Trophoblast cell (in vitro differentiated cells and primary cell): Measurements from ENCODE around the gene SMAD2.
A peak's percentile ranks its signal among the peaks of the same experiment; 100 is the strongest.

ENCODE experiments used
- DNase-seq, 2 donors: peaks; one replicate each; pipeline ENCODE4 v3.0.0-alpha.2; 2016
- H2AFZ ChIP-seq: 2 replicates; pipeline ENCODE4 v1.6.1; 2013; ENCODE audit warnings: low read length, moderate library complexity, mild to moderate bottlenecking; ENCODE audit not compliant: insufficient read depth, poor library complexity
- H2AK5ac ChIP-seq: 2 replicates; pipeline ENCODE4 v1.6.1; 2013; ENCODE audit warnings: mild to moderate bottlenecking, low read length
- H2BK120ac ChIP-seq: 2 replicates; pipeline ENCODE4 v1.6.1; 2013; ENCODE audit warnings: low read length, mild to moderate bottlenecking, moderate library complexity; ENCODE audit not compliant: insufficient read depth, poor library complexity
- H2BK12ac ChIP-seq: 2 replicates; pipeline ENCODE4 v1.6.1; 2013; ENCODE audit warnings: mild to moderate bottlenecking, low read length, moderate library complexity
- H2BK5ac ChIP-seq: 2 replicates; pipeline ENCODE4 v1.6.1; 2013; ENCODE audit warnings: low read length, low read depth, moderate library complexity, mild to moderate bottlenecking; ENCODE audit not compliant: poor library complexity
- H3K14ac ChIP-seq: 2 replicates; pipeline ENCODE4 v1.6.1; 2013; ENCODE audit warnings: mild to moderate bottlenecking, low read length
- H3K18ac ChIP-seq: 2 replicates; pipeline ENCODE4 v1.6.1; 2013; ENCODE audit warnings: mild to moderate bottlenecking, low read length
- H3K23ac ChIP-seq: 2 replicates; pipeline ENCODE4 v1.6.1; 2013; ENCODE audit warnings: low read length
- H3K27ac ChIP-seq: 2 replicates; pipeline ENCODE4 v1.5.1; 2013; ENCODE audit warnings: low read depth, mild to moderate bottlenecking, inconsistent platforms, low read length, moderate library complexity
- H3K27me3 ChIP-seq: 2 replicates; pipeline ENCODE4 v1.6.1; 2013; ENCODE audit warnings: inconsistent platforms, mild to moderate bottlenecking, low read length, moderate library complexity; ENCODE audit not compliant: insufficient read depth
- H3K36me3 ChIP-seq, 2 experiments: 1 replicate in 1 of 2; 2 replicates in 1 of 2; pipeline ENCODE4 v1.6.1; 2013; ENCODE audit warnings: low read length in 2 of 2, mild to moderate bottlenecking in 2 of 2, moderate library complexity in 1 of 2; ENCODE audit not compliant: insufficient read depth in 2 of 2, control insufficient read depth in 1 of 2
- H3K4ac ChIP-seq: 2 replicates; pipeline ENCODE4 v1.6.1; 2013; ENCODE audit warnings: low read depth, mild to moderate bottlenecking, low read length, moderate library complexity
- H3K4me1 ChIP-seq, 2 experiments: 1 replicate in 1 of 2; 2 replicates in 1 of 2; pipeline ENCODE4 v1.6.1; 2013; ENCODE audit warnings: low read length in 2 of 2, mild to moderate bottlenecking in 2 of 2, moderate library complexity in 1 of 2; ENCODE audit not compliant: insufficient read depth in 2 of 2, control insufficient read depth in 1 of 2
- H3K4me2 ChIP-seq: 2 replicates; pipeline ENCODE4 v1.6.1; 2013; ENCODE audit warnings: inconsistent platforms, mild to moderate bottlenecking, low read length, moderate library complexity
- H3K4me3 ChIP-seq: 2 replicates; pipeline ENCODE4 v1.5.1; 2013; ENCODE audit warnings: mild to moderate bottlenecking, low read depth, low read length, inconsistent platforms
- H3K79me1 ChIP-seq: one replicate; pipeline ENCODE4 v1.6.1; 2013; ENCODE audit warnings: low read length
- H3K79me2 ChIP-seq: 2 replicates; pipeline ENCODE4 v1.6.1; 2013; ENCODE audit warnings: low read length, mild to moderate bottlenecking; ENCODE audit not compliant: control insufficient read depth, insufficient read depth, poor library complexity
- H3K9ac ChIP-seq: 2 replicates; pipeline ENCODE4 v1.6.1; 2013; ENCODE audit warnings: mild to moderate bottlenecking, low read length
- H3K9me3 ChIP-seq: 2 replicates; pipeline ENCODE4 v1.6.1; 2013; ENCODE audit warnings: low read depth, mild to moderate bottlenecking, control low read depth, inconsistent platforms, low read length; ENCODE audit not compliant: insufficient read depth
- H4K12ac ChIP-seq: 2 replicates; pipeline ENCODE4 v1.6.1; 2013; ENCODE audit warnings: low read depth, mild to moderate bottlenecking, low read length, moderate library complexity
- H4K8ac ChIP-seq: 2 replicates; pipeline ENCODE4 v1.6.1; 2013; ENCODE audit warnings: low read depth, mild to moderate bottlenecking, low read length, moderate library complexity
- H4K91ac ChIP-seq: one replicate; pipeline ENCODE4 v1.6.1; 2013; ENCODE audit warnings: low read depth, mild to moderate bottlenecking, low read length, moderate library complexity
- WGBS: extraction: QIAGEN DNeasy Blood & Tissue Kit; methylation state at CpG from one replicate; pipeline ENCODE4 v1.1.7; 2013; ENCODE audit warnings: missing lambda C conversion rate; ENCODE audit not compliant: insufficient read length, insufficient coverage; ENCODE audit errors: extremely low coverage; 5-methylcytosine and 5-hydroxymethylcytosine counted together

SMAD2 gene

GRCh38 chr18:47903809-47904208 is 26.6 kb downstream of the SMAD2 start:
- H3K23ac ChIP-seq: no peak overlapping the region
- no peak overlapping the region for H2AK5ac ChIP-seq
- no peak overlapping the region for H3K14ac ChIP-seq
- no peak overlapping the region for H3K9ac ChIP-seq
- peak overlapping the region; percentile 98 for H3K4ac ChIP-seq
- no CpG with 5 or more reads among the region's 2 CpGs for WGBS
- no peak overlapping the region for H4K12ac ChIP-seq
- H3K27ac ChIP-seq: no peak overlapping the region
- no peak overlapping the region for H2AFZ ChIP-seq
- no peak for DNase-seq
- peaks cover 5% of the 10 kb centered on the region for H3K79me1 ChIP-seq
- no peak overlapping the region for H3K4me3 ChIP-seq
- H3K9me3 ChIP-seq: peaks cover 1% of the 10 kb centered on the region
- H3K4me2 ChIP-seq: no peak overlapping the region
- H3K27me3 ChIP-seq: no peaks in the 10 kb centered on the region
- peak overlapping the region; percentile 67 for H3K18ac ChIP-seq
- peaks cover 6 to 12% of the 10 kb centered on the region in 2 experiments for H3K4me1 ChIP-seq
- peak overlapping the region; percentile 15 for H2BK12ac ChIP-seq
- H3K79me2 ChIP-seq: peaks cover 15% of the 10 kb centered on the region
- peaks cover 0 to 2% of the 10 kb centered on the region in 2 experiments for H3K36me3 ChIP-seq
- H4K8ac ChIP-seq: no peak overlapping the region
- no peak overlapping the region for H4K91ac ChIP-seq
- H2BK5ac ChIP-seq: no peak overlapping the region
- no peak overlapping the region for H2BK120ac ChIP-seq

- no CpG with 5 or more reads among the region's 7 CpGs for WGBS
- peaks cover 0 to 2% of the 10 kb centered on the region in 2 experiments for H3K36me3 ChIP-seq
- H2AK5ac ChIP-seq: no peak overlapping the region
- no peak overlapping the region for H3K9ac ChIP-seq
- peak overlapping the region; percentile 86 for H2BK120ac ChIP-seq
- no peak overlapping the region for H3K14ac ChIP-seq
- H4K8ac ChIP-seq: peak overlapping the region; percentile 65
- peaks cover 1% of the 10 kb centered on the region for H3K9me3 ChIP-seq
- no peak overlapping the region for H3K23ac ChIP-seq
- no peak overlapping the region for H3K18ac ChIP-seq
- peaks cover 10% of the 10 kb centered on the region for H3K79me2 ChIP-seq
- no peak overlapping the region for H3K4ac ChIP-seq
- DNase-seq: peak in 1 of 2 donors; percentile 30
- no peak overlapping the region for H4K91ac ChIP-seq
- H3K4me2 ChIP-seq: peak overlapping the region; percentile 47
- H3K4me3 ChIP-seq: no peak overlapping the region
- H3K27me3 ChIP-seq: no peaks in the 10 kb centered on the region
- no peak overlapping the region for H2BK12ac ChIP-seq
- H4K12ac ChIP-seq: no peak overlapping the region
- H2AFZ ChIP-seq: no peak overlapping the region
- peaks cover 6 to 14% of the 10 kb centered on the region in 2 experiments for H3K4me1 ChIP-seq
- H3K79me1 ChIP-seq: peaks cover 5% of the 10 kb centered on the region
- peak overlapping the region; percentile 84 for H2BK5ac ChIP-seq
- H3K27ac ChIP-seq: peak overlapping the region; percentile 96
Measured at GRCh38 chr18:47901624-47902362, 28.7 kb downstream of the SMAD2 start.

DNA sequence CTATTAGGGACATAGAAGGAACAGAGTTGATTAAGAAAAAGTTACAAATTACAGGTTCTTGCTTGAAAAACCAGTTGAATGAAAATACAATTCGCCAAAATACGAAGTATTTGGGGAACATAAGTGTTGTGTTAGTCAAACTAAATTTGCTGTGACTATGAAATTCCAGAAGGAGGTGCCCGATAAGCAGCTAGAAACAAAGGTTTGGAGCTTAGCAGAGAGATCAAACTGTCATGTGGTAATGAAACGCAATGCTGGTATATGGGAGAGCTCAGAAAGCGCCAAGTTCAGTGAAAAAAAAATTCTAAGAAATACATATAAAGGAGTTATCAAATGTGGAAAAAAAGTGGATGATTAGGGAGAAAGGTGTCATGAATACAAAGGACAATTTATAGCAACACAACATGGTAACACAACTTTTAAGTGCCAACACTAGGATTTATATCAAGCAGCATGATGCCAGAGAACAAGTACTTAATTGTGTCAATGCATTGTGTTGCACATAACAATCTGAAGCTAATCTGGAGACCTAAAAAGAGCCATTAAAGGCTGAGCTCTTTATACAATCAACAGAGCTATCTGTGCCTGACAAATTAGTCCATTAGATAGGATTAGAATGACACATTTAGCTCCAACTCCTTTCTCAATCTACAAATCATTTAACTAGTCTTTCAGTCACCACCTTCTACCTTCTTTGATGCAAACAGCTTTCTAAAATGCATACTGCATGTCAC is 31.2 kb downstream of the SMAD2 start:
- Histone ChIP-seq H2BK120ac (no peak overlapping the region), H4K91ac (no peak overlapping the region), H2BK5ac (no peak overlapping the region), H3K9me3 (no peaks in the 10 kb centered on the region), H3K9ac (no peak overlapping the region), H3K27ac (no peak overlapping the region), H3K27me3 (no peaks in the 10 kb centered on the region), H3K18ac (no peak overlapping the region), H3K79me1 (peaks cover 10% of the 10 kb centered on the region), H4K8ac (no peak overlapping the region), H3K79me2 (peaks cover 6% of the 10 kb centered on the region), H3K36me3 (peaks cover 0 to 2% of the 10 kb centered on the region in 2 experiments), H2AFZ (no peak overlapping the region), H2AK5ac (no peak overlapping the region), H3K4ac (no peak overlapping the region), H2BK12ac (no peak overlapping the region), H3K4me1 (peaks cover 15 to 23% of the 10 kb centered on the region in 2 experiments), H3K14ac (no peak overlapping the region), H3K4me3 (no peak overlapping the region), H3K23ac (no peak overlapping the region), H3K4me2 (no peak overlapping the region), H4K12ac (no peak overlapping the region)
- no CpG with 5 or more reads among the region's 5 CpGs for WGBS
- peak in 1 of 2 donors; percentile 20 for DNase-seq

- Histone ChIP-seq H3K36me3 (peaks cover 0 to 2% of the 10 kb centered on the region in 2 experiments), H3K14ac (no peak overlapping the region), H3K4me1 (peaks cover 18 to 22% of the 10 kb centered on the region in 2 experiments), H2BK12ac (no peak overlapping the region), H3K9me3 (no peaks in the 10 kb centered on the region), H2BK120ac (no peak overlapping the region), H3K79me1 (peaks cover 12% of the 10 kb centered on the region), H4K91ac (no peak overlapping the region), H3K27ac (no peak overlapping the region), H2AK5ac (no peak overlapping the region), H3K9ac (no peak overlapping the region), H3K4ac (peak overlapping the region; percentile 91), H2BK5ac (no peak overlapping the region), H3K4me2 (no peak overlapping the region), H2AFZ (no peak overlapping the region), H3K18ac (no peak overlapping the region), H4K12ac (no peak overlapping the region), H3K79me2 (peaks cover 4% of the 10 kb centered on the region), H3K23ac (no peak overlapping the region), H4K8ac (no peak overlapping the region), H3K27me3 (no peaks in the 10 kb centered on the region), H3K4me3 (no peak overlapping the region)
- WGBS: no CpG with 5 or more reads among the region's 2 CpGs
- DNase-seq: peak in 1 of 2 donors; percentile 12
Measured at GRCh38 chr18:47898696-47899095, 31.8 kb downstream of the SMAD2 start.
